CD4-positive, alpha-beta T cell treated with Interleukin-17A for 1 hour (primary cell): ENCODE data around the gene PAPOLB.

Experiments
- DNase-seq: peaks from one replicate; pipeline ENCODE4 v3.0.0-alpha.2; 2020

PAPOLB gene

DNA sequence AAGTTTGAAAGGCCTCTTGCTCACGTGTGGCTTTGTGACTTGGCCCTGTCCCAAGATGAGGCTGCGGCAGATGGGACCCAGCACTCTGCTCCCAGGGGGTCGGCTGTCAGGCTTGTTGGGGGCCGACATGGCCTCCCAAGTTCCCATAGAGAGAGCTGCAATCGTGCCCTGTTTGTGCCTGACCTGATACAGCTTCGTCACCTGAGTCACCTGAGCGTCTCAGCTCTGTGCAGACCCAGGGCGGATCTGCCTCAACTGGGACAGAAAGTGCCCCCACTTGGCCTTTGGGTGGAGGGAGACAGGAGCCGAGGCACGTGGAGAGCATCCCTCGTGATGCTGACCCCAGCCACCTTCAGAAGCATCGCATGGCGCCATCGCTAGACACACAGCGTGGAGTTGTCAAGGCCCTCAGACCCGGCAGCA is 21.7 kb downstream of the PAPOLB start:
- DNase-seq, result no peak

DNA sequence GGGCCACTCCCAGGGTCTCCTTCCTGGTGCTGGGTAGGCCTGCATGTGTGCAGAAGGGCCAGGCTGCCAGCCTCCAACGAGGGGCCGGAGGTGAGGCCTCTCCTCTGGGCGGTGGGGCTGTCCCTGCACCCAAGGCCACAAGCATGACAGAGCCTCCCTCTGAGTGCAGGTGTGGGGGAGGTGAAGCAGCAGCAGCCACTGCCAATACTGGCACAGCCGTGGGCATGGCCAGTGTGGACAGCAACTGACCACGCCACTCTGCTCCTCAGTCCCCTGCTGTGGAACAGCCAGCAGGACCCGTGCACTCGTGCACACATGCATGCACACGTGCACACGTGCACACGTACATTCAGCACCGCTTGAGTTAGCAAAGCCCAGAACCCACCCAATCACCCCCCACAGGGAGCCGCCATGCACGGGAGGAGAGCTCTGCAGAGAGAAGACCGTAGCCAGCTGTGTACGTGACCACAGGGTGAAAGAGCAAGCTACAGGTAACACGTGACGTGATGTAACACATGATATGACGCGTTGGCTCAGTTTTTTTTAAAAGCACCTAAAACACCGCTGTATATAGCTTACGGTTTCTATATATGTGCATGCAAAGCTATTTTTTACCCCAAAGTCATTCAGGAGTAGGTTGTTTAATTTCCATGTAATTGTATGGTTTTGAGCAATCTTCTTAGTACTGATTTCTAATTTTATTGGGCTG is 23.1 kb downstream of the PAPOLB start:
- DNase-seq, result no peak

DNA sequence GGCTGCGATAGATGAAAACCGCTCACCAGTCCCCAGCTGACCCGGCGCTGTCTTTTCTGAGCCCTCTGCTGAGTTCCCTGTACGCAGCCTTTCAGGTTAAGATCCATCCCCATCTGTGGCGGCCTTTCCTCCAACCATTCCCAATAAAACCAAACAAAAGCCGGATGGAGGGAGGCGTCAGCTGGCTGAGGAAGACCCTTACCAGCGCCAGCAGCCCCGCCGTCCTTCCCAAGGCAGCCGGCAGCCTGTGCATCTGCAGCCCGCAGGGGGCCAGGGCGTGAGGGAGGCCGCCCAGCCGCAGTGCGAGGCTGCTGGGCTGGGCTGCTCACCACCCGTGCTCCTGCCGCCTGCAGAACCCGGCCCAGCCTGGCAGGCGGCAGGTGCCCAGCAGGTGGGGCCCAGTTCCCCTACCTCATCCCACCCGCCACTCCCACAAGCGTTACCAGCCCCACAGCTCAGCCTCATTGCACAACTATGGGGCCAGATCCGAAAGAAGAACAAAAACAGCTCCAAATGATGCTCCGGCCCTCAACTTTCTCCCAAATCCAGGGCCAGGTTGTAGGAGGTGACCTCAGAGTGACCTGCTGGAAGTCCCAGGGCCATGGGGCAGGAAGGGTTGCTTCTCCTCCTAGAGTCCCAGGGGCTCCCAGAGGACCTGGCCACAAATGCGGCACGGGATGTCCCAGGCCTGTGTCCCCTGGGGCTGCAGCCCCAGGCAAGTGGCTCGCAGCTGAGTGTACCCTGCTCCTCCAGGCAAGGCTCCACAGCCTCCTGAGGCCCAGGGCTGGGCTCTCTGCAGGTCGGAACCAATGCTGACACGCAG is 23.8 kb downstream of the PAPOLB start:
- no peak for DNase-seq

DNA sequence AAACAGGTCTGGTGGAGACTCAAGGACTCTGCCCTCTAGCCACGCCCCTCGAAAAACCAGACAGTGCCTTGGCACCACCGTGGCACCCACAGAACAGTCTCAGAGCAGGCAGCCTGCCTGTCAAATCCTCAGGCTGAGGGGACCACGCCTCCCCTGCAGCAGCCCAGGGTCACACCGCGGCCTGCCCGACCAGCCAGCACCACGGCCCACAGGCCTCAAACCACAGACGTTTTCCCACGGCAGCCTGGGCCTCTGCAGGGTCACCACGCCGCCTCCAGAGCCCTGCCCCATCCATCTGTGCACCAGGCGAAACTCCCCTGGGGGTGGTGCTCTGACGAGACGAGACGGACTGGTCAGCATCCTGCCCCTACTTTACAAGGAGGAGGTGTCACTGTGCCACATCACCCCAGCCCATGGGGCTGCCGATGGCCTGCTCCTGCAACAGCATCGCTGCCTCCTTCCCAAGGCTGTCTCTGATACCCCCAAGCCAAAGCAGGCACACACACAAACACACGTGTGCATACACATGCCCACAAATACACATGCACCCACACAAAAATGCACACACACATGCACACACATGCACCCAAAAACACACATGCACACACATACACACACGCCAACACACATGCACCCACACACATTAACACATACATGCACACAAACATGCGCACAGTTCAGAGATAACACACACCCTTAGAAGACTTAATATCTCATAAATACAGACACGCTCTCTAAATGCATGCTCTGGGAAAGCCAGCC is 24.6 kb downstream of the PAPOLB start:
- no peak for DNase-seq

DNA sequence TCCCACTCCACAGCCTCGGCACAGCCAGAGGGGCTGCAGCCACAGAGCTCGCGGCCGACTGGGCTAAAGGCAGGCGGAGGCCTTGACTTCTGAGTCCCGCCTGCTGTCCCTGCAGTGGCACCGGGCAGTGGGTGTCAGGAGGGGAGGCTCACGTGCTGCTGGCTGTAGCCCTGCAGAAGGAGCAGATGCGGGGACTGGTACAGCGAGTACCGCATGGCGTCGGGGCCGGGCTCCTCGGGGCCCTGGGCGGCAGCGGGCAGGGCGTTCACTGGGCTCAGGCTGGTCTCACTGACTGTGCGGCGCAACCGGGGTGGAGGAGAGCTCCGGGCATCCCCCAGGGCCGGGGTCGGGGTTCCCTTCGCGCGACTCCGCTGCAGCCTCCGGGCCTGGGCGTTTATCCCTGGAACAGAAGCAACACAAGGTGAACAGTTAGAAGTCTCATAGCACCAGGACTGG is 25.6 kb downstream of the PAPOLB start:
- no peak for DNase-seq

DNA sequence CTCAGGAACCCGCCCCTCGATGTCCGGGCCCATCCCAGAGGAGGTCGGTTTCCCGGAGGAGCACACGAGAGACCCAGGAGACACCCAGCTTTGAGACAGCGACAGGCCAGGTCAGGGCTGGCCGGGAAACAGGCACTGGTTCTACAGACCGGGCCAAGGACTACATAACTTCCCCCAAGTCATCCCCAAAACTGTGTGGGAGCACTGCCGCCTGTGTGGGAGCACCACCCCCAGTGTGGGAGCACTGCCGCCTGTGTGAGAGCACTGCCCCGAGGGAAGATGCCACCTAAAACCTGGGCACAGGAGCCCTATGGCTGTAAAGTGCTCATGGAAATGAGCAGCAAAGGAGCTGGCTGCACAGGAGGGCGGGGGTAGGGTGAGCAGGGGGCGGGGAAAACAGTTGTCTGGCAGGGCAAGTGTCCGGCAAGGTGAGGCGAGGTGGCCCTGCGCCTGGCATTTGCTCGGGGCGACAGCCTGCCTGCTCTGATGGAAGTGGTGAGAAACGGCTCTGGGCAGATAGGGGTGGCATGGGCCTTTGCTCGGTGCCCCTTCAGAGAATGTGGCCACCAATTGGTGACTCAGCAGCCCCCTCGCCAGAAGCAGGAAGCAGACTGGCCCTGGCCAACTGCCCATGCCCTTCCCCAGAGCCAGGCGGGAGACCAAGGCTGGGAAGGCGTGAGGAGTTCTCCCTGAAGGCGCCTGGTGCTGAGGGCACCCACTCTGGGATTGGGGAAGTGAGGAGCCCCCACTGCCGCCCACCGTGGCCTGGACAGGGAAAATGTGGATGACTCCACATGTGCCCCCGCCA is 26.2 kb downstream of the PAPOLB start:
- DNase-seq, result no peak

DNA sequence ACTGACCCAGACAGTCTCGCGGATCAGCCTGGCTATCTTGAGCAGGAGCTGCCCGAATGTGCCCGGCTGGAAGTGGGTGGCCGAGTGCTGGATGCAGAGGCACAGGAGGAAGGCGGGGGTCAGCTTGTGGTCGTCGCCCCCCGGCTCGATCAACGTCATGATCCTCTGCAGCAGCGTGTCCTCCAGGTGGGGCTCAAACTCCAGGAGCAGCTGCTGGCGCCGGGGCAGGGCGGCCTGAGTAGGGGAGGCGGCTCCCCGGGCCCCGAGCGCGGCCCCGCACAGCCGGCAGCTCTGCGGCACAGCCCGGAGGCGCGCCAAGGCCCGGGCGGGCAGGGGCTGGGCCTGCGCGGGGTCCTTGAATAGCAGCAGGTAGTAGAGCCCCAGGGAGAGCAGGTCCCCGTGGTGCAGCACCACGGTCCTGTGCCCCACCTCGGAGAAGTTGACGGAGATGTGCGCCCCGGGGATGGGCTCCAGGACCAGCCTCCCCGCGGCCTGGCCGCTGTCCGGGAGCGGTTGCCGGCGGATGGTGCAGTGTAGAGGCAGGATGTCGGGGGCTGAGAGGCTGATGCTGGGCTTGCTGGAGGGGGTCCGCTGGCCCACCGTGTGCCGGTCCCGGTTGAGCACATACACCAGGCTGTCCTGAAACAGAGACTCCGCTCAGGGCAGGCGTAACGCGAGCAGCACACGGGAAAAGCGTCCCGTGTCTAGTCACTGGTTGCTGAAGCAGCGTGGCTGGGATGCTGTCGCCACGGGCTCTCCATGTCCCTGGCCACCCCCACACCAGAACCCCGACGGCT is 27.0 kb downstream of the PAPOLB start:
- no peak for DNase-seq

DNA sequence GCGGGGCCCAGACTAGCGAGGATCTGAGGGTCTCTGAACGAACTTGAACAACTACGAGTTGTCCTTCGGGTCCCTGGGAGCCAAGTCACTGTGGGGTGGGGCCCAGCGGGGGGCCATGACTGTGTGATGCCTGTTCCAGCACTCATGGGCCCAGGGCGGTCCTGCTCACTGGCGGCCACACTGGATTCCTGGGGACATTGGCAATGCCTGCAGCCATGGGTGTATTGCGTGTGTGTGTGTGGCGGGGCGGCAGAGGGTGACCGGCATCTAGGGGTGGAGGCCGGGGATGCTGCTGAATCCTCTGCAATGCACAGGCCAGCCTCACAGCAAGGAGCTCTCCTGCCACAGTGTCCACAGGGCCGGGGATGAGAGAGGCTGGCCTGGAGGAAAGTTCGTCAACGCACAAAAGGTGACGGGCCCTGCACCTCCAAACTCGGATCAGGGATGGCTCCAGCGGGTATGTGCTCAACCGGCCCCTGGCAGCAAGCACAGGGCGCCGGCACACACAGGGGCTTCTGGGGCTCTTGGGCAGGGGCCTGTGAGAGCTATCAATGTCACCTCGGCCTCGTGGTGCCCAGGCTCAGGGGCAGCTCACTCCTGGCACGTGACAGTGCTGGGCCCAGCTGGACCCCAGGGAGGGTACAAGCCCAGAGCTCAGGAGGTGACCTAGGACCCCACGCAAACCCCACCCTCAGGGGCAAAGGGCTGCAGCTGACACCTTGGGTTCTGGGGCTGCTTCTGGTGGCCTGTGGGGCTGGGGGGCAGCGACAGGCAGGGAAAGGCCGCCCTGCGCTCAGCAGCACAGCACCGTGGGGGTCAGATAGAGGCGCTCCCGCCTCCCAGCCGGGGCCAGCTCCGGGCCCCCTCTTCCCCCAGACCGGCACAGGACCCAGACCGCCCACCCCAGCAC is 27.9 kb downstream of the PAPOLB start:
- no peak for DNase-seq

DNA sequence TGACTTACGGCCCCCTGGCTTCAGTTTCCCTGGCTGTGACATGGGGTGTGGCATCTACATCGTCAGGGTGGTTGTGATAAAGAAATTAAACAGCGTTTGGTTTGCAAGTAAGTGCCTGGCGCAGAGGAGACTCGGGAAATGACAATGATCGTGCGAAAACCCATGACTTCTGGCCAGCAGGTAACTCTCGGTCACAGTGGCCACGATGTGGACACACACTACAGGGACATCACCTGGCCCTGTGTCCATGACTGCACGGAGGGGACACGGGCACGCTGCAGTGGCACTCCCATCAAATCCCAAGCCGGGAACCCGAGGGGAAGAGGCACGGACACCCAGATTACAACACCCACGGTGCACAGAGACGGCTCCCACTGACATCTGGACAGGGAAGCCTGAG is 28.7 kb downstream of the PAPOLB start:
- DNase-seq, result no peak

DNA sequence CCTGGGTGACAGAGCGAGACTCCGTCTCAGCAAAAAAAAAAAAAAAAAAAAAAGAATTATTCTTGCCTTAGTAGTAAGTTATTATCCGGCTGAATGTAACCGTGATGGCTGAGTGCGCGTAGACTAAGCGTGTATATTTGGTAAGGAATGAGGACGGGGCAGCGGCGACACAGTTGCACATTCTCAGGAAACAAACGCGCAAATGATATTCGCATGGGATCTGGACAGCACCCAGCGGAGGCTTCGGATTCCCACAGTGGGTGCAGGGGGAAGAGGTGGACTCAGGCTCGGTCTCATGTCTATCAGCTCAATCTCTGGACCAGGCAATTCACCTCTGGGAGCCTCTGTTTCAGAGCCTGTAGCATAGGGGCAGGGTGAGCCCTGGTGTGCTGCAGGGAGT is 29.1 kb downstream of the PAPOLB start:
- DNase-seq, result no peak

DNA sequence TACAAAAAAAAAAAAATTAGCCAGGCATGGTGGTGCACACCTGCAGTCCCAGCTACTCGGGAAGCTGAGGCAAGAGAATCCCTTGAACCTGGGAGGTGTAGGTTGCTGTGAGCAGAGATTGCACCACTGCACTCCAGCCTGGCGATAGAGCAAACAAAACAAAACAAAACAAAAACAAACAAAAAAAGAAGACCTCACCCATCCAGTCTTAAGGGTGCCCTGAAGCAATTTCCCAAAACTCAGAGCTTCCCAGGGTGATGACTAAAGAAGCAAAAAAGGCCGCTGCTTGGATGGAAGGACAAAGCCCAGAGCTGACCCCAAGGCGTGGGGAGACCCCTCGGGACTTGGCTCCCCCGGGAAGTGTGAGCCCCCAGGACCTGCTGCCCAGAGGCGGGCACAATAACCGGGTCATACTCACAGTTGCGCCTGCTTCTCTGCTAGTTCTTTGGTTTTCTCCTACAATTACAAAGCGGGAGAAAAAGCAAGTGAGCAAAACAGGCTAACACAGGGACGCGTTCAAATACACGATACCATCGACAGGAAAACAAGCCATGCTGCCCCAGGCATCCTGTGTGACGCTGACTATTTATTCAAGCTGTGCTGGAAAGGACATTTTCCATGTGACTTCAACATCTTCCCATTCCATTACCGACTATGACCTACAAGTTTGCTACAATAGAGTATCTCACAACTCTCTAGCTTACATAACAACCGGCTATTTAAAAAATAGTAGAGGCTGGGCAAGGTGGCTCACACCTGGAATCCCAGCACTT is 29.9 kb downstream of the PAPOLB start:
- no peak for DNase-seq

DNA sequence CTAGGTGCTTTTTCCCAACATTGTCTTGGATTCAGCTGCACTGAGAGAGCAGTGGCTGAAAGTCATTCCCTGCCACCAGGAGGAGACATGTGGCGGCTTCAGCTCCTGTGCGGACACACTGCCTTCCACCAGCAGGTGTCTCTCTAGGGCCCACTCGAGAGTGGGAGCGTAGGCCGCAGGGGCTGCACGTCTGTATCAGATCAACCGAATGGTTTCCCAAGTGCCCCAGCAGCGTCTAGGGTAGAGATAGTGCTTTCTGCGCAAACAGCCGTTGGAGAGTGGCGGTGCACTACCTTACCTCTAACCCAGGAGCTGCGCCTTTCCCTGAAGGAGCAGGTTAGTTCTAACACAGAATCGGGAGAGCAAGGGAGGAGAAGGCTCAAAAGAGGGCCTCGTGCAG is 31.7 kb downstream of the PAPOLB start:
- peak; percentile 57 for DNase-seq

DNA sequence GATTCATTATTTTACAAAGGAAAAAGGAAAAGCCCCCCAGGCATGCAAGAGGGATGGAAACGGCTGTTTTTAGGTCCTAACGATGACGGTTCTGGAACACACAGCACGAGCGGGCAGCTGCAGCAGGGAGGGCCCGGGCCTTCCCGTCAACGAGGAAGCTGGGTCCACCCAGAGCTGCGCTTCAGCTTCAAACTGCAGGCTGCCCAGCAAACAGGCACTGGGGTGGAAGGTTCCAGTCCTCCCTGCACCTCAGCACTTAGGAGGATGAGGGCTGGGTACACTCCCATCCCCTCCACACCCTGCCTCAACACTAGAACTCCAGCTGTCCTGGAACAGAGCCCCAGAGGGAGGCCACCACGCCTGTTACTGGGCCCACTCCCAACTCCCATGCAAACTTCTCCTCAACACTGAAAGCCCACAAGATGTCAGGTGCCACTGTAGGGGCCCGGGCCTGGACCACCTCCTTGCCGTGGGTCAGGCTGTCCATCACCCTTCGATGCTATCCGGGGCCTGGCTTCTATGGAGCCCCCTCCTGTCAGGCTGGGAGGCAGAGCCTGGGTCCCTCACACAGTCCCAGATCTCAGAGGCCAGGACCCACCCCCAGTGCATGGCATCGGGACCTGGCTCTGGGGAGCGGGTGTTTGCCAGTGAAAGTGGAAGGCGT is 33.0 kb downstream of the PAPOLB start:
- DNase-seq, result no peak

DNA sequence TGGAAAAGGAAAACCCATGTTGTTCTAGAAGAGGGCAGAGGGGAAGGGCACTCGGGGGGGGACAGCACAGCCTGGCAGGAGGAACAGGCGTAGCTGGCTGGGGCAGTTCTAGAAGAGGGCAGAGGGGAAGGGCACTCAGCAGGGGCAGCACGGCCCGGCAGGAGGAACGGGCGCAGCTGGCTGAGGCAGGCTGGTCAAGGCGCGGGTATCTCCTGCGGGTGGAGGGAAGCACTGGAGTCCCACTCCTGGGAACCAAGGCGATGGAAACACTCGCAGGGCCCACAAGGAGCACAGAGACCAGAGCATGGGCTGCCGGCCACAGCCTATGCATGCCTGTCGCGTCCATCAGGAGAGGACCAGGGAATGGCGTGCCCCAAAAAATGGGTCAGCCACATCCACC is 36.7 kb downstream of the PAPOLB start:
- no peak for DNase-seq

DNA sequence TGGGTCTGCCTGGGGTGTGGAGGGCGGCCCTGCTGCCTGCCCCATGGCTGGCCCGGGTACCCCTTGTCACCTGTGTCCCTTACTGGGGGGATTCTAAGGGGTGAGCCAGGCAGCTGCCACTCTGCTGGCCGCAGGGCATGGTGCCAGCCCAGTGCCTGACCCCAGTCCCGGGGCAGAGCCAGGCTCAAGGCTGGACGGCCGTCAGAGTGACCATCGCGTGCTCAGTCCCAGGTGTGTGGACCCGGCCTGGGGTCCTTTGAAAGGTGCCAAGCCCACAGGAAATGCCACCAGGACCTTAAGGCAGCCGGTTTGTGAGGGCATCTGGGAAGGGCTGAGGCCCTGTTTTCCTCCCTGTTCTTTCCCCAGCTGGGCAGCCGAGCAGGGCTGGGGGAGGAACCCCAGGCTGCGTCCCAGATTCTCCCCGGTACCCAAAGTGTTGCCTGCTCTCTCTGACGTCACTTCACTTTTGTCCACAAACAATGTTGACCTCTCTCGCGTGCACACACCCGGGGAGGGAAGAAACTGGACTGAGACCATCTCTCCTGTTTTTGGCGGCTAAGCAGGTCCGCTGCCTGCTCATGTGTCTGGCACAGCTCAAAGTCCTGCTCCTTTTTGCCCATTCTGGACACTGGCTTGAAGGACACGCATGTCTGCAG is 37.6 kb downstream of the PAPOLB start:
- DNase-seq, result no peak

DNA sequence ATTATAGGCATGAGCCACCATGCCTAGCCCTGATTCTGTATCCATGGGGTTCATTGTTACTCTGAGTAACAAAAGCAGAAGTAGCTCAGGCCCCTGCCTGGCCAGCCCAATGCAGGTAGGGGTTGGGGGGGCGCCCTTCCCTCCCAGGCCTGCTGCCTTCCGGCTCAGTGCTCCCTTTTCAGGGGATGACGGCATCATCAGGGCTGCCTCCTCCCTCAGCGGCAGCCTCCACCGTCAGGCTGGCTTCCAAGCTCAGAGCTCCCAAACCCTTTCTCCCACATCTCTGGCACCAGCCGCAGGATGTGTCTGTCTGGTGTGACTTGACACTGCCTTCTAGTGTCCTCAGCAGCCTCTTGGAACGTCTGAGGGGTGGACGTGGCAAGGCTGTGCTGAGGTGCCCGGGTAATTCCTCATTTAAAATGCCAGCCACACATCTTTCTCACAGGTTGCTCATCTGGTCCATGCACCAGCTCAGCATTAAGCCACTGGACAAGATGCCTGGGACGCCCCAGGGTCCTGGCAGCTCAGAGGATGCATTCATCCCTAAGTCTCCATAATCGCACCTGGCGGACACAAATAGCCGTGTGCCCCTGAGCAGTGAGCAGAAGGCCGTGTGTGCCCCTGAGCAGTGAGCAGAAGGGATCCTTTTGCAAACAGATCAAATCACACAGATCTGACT is 38.2 kb downstream of the PAPOLB start:
- DNase-seq, result no peak

DNA sequence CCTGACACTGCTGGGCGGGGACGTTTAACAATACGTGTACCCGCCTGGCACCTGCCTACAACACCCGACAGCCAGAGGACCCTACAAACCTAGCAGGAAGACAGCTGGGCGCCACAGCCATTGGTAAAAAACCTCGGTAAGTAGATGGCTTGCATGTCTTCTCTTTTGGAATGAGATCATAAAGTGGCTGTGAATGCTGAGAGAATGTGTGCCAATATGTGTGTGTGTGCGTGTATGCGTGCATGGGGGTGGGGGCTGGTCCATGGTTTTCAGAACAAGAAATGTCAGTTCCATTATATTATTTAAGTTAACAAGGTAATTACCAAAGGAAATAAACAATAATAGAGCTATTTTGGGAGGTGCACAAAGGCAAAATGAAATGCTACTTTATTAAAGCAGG is 39.2 kb downstream of the PAPOLB start:
- DNase-seq, result no peak

DNA sequence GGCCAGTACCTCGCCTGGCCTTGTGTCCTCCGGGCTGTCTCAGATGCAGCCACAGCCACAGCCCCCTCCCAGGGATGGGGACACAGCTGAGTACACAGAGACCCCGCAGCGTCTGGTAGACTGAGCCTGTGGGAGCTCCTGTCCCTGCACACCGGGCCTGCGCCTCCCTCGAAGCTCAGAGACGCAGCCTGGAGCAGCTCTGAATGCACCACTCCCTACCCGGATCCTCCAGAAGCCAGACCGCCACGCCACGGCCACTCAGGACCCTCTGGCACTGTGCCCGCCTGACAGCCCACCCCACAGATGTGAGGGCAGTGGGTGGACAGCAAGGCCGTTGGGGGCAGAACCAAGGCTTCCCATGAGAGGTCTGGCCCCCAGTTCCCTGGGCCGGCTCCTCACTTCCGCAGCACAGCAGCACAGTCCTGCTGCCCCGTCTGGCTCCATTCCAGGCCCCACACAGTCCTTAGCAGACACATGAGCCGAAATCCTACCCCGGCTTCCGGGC is 40.8 kb downstream of the PAPOLB start:
- no peak for DNase-seq
